Neural progenitor cell (in vitro differentiated cells): ENCODE data around the gene SUPT3H. TPM values are rescaled to one million over a fixed set of nuclear protein-coding genes. Genes with fewer than 3 reads are reported as not detected.

Source experiments
- DNase-seq: peaks from one replicate; pipeline ENCODE4 v3.0.0-alpha.2; 2016; ENCODE audit warnings: low spot score
- H2AFZ ChIP-seq: fragments of 200-600 bp; sonication (generic); replicated peaks from 2 replicates; pipeline ENCODE4 v1.6.1; 2016; ENCODE audit warnings: antibody characterized with exemption
- H3F3A ChIP-seq: fragments of 200-600 bp; sonication (generic); 2 replicates; pipeline ENCODE4 v1.6.1; 2016; ENCODE audit warnings: antibody characterized with exemption, low read depth
- H3K27ac ChIP-seq: fragments of 200-600 bp; sonication (generic); 2 replicates; pipeline ENCODE4 v1.5.1; 2016; ENCODE audit warnings: mild to moderate bottlenecking
- H3K27me3 ChIP-seq: fragments of 200-600 bp; sonication (generic); 2 replicates; pipeline ENCODE4 v1.6.1; 2016; ENCODE audit warnings: mild to moderate bottlenecking, moderate library complexity
- H3K36me3 ChIP-seq: fragments of 200-600 bp; sonication (generic); 2 replicates; pipeline ENCODE4 v1.5.1; 2016
- H3K4me1 ChIP-seq: fragments of 200-600 bp; sonication (generic); 2 replicates; pipeline ENCODE4 v1.6.1; 2016; ENCODE audit warnings: mixed run types
- H3K4me2 ChIP-seq: fragments of 200-600 bp; sonication (generic); 2 replicates; pipeline ENCODE4 v1.6.1; 2016
- H3K4me3 ChIP-seq: fragments of 200-600 bp; sonication (generic); 2 replicates; pipeline ENCODE4 v1.5.1; 2016
- H3K79me2 ChIP-seq: fragments of 200-600 bp; sonication (generic); 2 replicates; pipeline ENCODE4 v1.6.1; 2016; ENCODE audit warnings: low read depth
- H3K9ac ChIP-seq: fragments of 200-600 bp; sonication (generic); 2 replicates; pipeline ENCODE4 v1.6.1; 2016
- H3K9me3 ChIP-seq: fragments of 200-600 bp; sonication (generic); 2 replicates; pipeline ENCODE4 v1.5.1; 2016; ENCODE audit warnings: low read depth
- H4K20me1 ChIP-seq: fragments of 200-600 bp; sonication (generic); 2 replicates; pipeline ENCODE4 v1.6.1; 2016; ENCODE audit warnings: low read depth
- H3K27ac Mint-ChIP-seq: 3 replicates; pipeline ENCODE4 v1.8.0; 2021; ENCODE audit warnings: mixed read lengths
- H3K27me3 Mint-ChIP-seq: 2 replicates; pipeline ENCODE4 v1.8.0; 2022; ENCODE audit warnings: low read depth, mild to moderate bottlenecking, inconsistent platforms, moderate library complexity, mixed read lengths; ENCODE audit not compliant: insufficient read depth
- H3K36me3 Mint-ChIP-seq: 3 replicates; pipeline ENCODE4 v1.8.0; 2021; ENCODE audit warnings: mixed read lengths
- H3K4me1 Mint-ChIP-seq: 3 replicates; pipeline ENCODE4 v1.8.0; 2021; ENCODE audit warnings: mixed read lengths
- H3K4me3 Mint-ChIP-seq: 3 replicates; pipeline ENCODE4 v1.8.0; 2021; ENCODE audit warnings: mild to moderate bottlenecking, moderate library complexity, mixed read lengths
- H3K9me3 Mint-ChIP-seq: 3 replicates; pipeline ENCODE4 v1.8.0; 2020; ENCODE audit warnings: mixed read lengths
- CTCF ChIP-seq: fragments of 200-600 bp; sonication (generic); IDR thresholded peaks from 2 replicates; pipeline ENCODE4 v1.5.1; 2017; ENCODE audit warnings: antibody characterized with exemption, mild to moderate bottlenecking
- EZH2 ChIP-seq: fragments of 200-600 bp; sonication (generic); IDR thresholded peaks from 2 replicates; pipeline ENCODE4 v1.6.1; 2017; ENCODE audit warnings: antibody characterized with exemption, mild to moderate bottlenecking, moderate library complexity
- EZH2phosphoT487 ChIP-seq: fragments of 200-600 bp; sonication (generic); IDR thresholded peaks from 2 replicates; pipeline ENCODE4 v1.6.1; 2017; ENCODE audit warnings: antibody characterized with exemption
- total RNA-seq: library from RNA; depleted of rRNA; stranded (reverse); fragments of >200 nt; gene quantifications from 2 replicates; pipeline ENCODE4 v1.2.3, GENCODE V29; 2015; ENCODE audit warnings: low replicate concordance

SUPT3H gene
- total RNA-seq, 1 donor from 2014 or later = 16.3 TPM

- H3K27me3 Mint-ChIP-seq = no peaks in the 10 kb centered on the region
- Histone ChIP-seq H2AFZ (no peak overlapping the region), H4K20me1 (no peaks in the 10 kb centered on the region), H3K27ac (no peak overlapping the region), H3K4me1 (no peaks in the 10 kb centered on the region), H3K27me3 (no peaks in the 10 kb centered on the region), H3K36me3 (no peaks in the 10 kb centered on the region), H3K9ac (no peak overlapping the region), H3K79me2 (no peaks in the 10 kb centered on the region), H3K4me2 (no peak overlapping the region), H3K4me3 (no peak overlapping the region), H3F3A (no peaks in the 10 kb centered on the region), H3K9me3 (no peaks in the 10 kb centered on the region)
- H3K4me1 Mint-ChIP-seq = peaks cover 5% of the 10 kb centered on the region
- no peak overlapping the region for H3K4me3 Mint-ChIP-seq
- TF ChIP-seq EZH2phosphoT487 (no peak), EZH2 (no peak), CTCF (no peak)
- H3K27ac Mint-ChIP-seq = no peak overlapping the region
- H3K9me3 Mint-ChIP-seq = peaks cover 5% of the 10 kb centered on the region
- DNase-seq = no peak
- H3K36me3 Mint-ChIP-seq = peaks cover 4% of the 10 kb centered on the region
Measured at GRCh38 chr6:44859901-44860410, 517.8 kb downstream of the SUPT3H start.

DNA sequence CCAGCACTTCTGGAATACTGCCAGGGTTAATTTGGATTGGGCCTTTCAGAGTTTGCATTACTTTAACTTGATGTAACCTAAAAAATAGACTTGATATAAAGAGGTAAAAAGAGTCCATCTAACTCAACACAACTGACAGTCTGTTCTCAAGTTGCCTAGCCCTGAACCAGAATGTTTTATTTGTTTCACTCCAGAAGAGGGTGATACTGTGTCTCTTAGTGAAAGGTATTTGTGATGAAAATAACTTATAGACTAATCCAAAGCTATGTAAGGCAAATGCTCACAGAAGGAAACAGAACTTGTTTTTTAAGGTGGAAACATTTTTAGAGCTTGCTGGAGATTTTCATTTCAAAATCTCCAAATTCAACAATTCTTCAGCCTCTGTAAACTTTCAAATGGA lies 518.7 kb downstream of the SUPT3H start:
- Mint-ChIP-seq H3K36me3 (peaks cover 2% of the 10 kb centered on the region), H3K27me3 (no peaks in the 10 kb centered on the region), H3K4me1 (peaks cover 5% of the 10 kb centered on the region), H3K4me3 (no peak overlapping the region), H3K27ac (no peak overlapping the region), H3K9me3 (no peaks in the 10 kb centered on the region)
- no peak overlapping the region for H3K9ac ChIP-seq
- no peak for DNase-seq
- no peaks in the 10 kb centered on the region for H3F3A ChIP-seq
- H3K36me3 ChIP-seq = no peaks in the 10 kb centered on the region
- H2AFZ ChIP-seq = no peak overlapping the region
- H3K27ac ChIP-seq = no peak overlapping the region
- TF ChIP-seq EZH2phosphoT487 = no peak
- TF ChIP-seq CTCF = no peak
- no peak for TF ChIP-seq EZH2
- no peaks in the 10 kb centered on the region for H3K79me2 ChIP-seq
- H3K9me3 ChIP-seq = no peaks in the 10 kb centered on the region
- H3K4me3 ChIP-seq = no peak overlapping the region
- no peaks in the 10 kb centered on the region for H4K20me1 ChIP-seq
- no peaks in the 10 kb centered on the region for H3K27me3 ChIP-seq
- no peak overlapping the region for H3K4me2 ChIP-seq
- H3K4me1 ChIP-seq = no peaks in the 10 kb centered on the region

- H3K9ac ChIP-seq = no peak overlapping the region
- Mint-ChIP-seq H3K36me3 (no peaks in the 10 kb centered on the region), H3K4me1 (peaks cover 5% of the 10 kb centered on the region), H3K9me3 (no peaks in the 10 kb centered on the region), H3K4me3 (no peak overlapping the region), H3K27ac (no peak overlapping the region), H3K27me3 (no peaks in the 10 kb centered on the region)
- no peak overlapping the region for H3K27ac ChIP-seq
- no peaks in the 10 kb centered on the region for H3K36me3 ChIP-seq
- H3K9me3 ChIP-seq = no peaks in the 10 kb centered on the region
- H3K4me3 ChIP-seq = no peak overlapping the region
- no peaks in the 10 kb centered on the region for H3F3A ChIP-seq
- H3K4me2 ChIP-seq = no peak overlapping the region
- no peaks in the 10 kb centered on the region for H3K4me1 ChIP-seq
- no peak overlapping the region for H2AFZ ChIP-seq
- no peaks in the 10 kb centered on the region for H3K79me2 ChIP-seq
- no peaks in the 10 kb centered on the region for H4K20me1 ChIP-seq
- TF ChIP-seq EZH2phosphoT487 = no peak
- no peak for DNase-seq
- no peaks in the 10 kb centered on the region for H3K27me3 ChIP-seq
Measured at GRCh38 chr6:44856479-44856878, 521.3 kb downstream of the SUPT3H start.

GRCh38 chr6:44855562-44856411 lies 521.9 kb downstream of the SUPT3H start:
- Histone ChIP-seq H2AFZ (no peak overlapping the region), H3F3A (no peaks in the 10 kb centered on the region), H3K4me1 (no peaks in the 10 kb centered on the region), H3K27ac (no peak overlapping the region), H3K4me2 (no peak overlapping the region), H3K79me2 (no peaks in the 10 kb centered on the region), H3K4me3 (no peak overlapping the region), H3K9ac (no peak overlapping the region), H4K20me1 (no peaks in the 10 kb centered on the region), H3K27me3 (no peaks in the 10 kb centered on the region), H3K36me3 (no peaks in the 10 kb centered on the region), H3K9me3 (no peaks in the 10 kb centered on the region)
- Mint-ChIP-seq H3K4me3 (no peak overlapping the region), H3K27me3 (no peaks in the 10 kb centered on the region), H3K9me3 (no peaks in the 10 kb centered on the region), H3K36me3 (no peaks in the 10 kb centered on the region), H3K4me1 (peaks cover 5% of the 10 kb centered on the region), H3K27ac (no peak overlapping the region)
- DNase-seq = no peak
- TF ChIP-seq EZH2 (no peak), EZH2phosphoT487 (no peak), CTCF (no peak)
